ENCODE results near the gene CTNNBIP1. TPM values are rescaled to one million over a fixed set of nuclear protein-coding genes. Genes with fewer than 3 reads are reported as not detected.

CTNNBIP1 gene
- total RNA-seq, 1 experiment from 2014 or later = 17.1 TPM

- Histone ChIP-seq H3K27me3 (replicated peaks; ENCODE audit: control insufficient read depth, insufficient read depth, low read length) (no peaks in the 10 kb centered on the region), H3K4me3 (ENCODE audit: low read depth, low read length) (peak within 1 kb of the TSS; percentile 66), H3K36me3 (ENCODE audit: control insufficient read depth, insufficient read depth, low read length) (no peaks in the 10 kb centered on the region), H3K4me1 (no peaks in the 10 kb centered on the region), H3K9me3 (no peaks in the 10 kb centered on the region)
- Mint-ChIP-seq H3K27me3 (ENCODE audit: insufficient read depth, unreplicated experiment) (no peaks in the 10 kb centered on the region), H3K36me3 (ENCODE audit: insufficient read depth, unreplicated experiment) (peaks cover 18% of the 10 kb centered on the region), H3K4me3 (ENCODE audit: unreplicated experiment) (peak within 1 kb of the TSS; percentile 95), H3K27ac (ENCODE audit: unreplicated experiment) (peak within 1 kb of the TSS; percentile 98), H3K9me3 (ENCODE audit: unreplicated experiment) (no peaks in the 10 kb centered on the region), H3K4me1 (ENCODE audit: low read depth, unreplicated experiment) (peaks cover 4% of the 10 kb centered on the region)
- no TSS peak for BruUV-seq (replicated peaks)
- POLR2A ChIA-PET = interaction anchor here (0.6 to 2.2 kb wide), 6 partner anchors 25 to 268 kb away, joined by 3 to 10 read pairs (median 4); partner anchors contain the start of genes KIF1B and UBE4B
- CTCF ChIA-PET = interaction anchor here (1.0 to 1.2 kb wide), 5 partner anchors 32 to 210 kb away, joined by 3 to 6 read pairs (median 4); no protein-coding TSS in a partner anchor
- DNase-seq = peak; percentile 92 to 93
- no peak for TF ChIP-seq CTCF (IDR thresholded peaks at IDR 0.05; ENCODE audit: insufficient read depth in 1 of 2, low read depth in 1 of 2, low read length in 1 of 2, severe bottlenecking in 1 of 2, unreplicated experiment in 1 of 2)
- intact Hi-C loops (cut with micrococcal nuclease; ENCODE audit: unreplicated experiment) = loop anchor here (1.0 to 2.0 kb wide), 3 partner anchors 32 to 89 kb away; partner anchors contain the start of genes CTNNBIP1 and UBE4B
Measured at GRCh38 chr1:9942939-9943788, 33.1 kb upstream of the CTNNBIP1 start, which contains the start of the genes LZIC and NMNAT1. Gene LZIC (minus strand): TSS chr1:9943391. CDS start chr1:9936619, 6,772 bp downstream. Gene NMNAT1 (plus strand): TSS chr1:9943475. CDS start chr1:9972074, 28,599 bp downstream.

- peaks cover 18% of the 10 kb centered on the region for H3K36me3 Mint-ChIP-seq (ENCODE audit: insufficient read depth, unreplicated experiment)
- peaks cover 4% of the 10 kb centered on the region for H3K4me1 Mint-ChIP-seq (ENCODE audit: low read depth, unreplicated experiment)
- intact Hi-C loops (cut with micrococcal nuclease; ENCODE audit: unreplicated experiment) = loop anchor here (1.0 to 2.0 kb wide), 2 partner anchors 32 to 67 kb away; partner anchors contain the start of gene CTNNBIP1
- ChIA-PET POLR2A (interaction anchor here (1.6 to 2.2 kb wide), 2 partner anchors 32 to 91 kb away, joined by 6 to 10 read pairs; partner anchors contain the start of gene UBE4B), CTCF (interaction anchor here (1.1 kb wide), 1 partner anchor 92 kb away, joined by 4 read pairs; no protein-coding TSS in a partner anchor)
- peak in 1 of 2 experiments; percentile 31 for DNase-seq
- H3K4me3 Mint-ChIP-seq (ENCODE audit: unreplicated experiment) = peak overlapping the region; percentile 95
- no peaks in the 10 kb centered on the region for H3K27me3 ChIP-seq (replicated peaks; ENCODE audit: control insufficient read depth, insufficient read depth, low read length)
- no peaks in the 10 kb centered on the region for H3K4me1 ChIP-seq
- H3K9me3 Mint-ChIP-seq (ENCODE audit: unreplicated experiment) = no peaks in the 10 kb centered on the region
- peak overlapping the region; percentile 98 for H3K27ac Mint-ChIP-seq (ENCODE audit: unreplicated experiment)
- H3K9me3 ChIP-seq = no peaks in the 10 kb centered on the region
- BruUV-seq (replicated peaks) = TSS peak; percentile 80
- H3K4me3 ChIP-seq (ENCODE audit: low read depth, low read length) = peak overlapping the region; percentile 66
- H3K36me3 ChIP-seq (ENCODE audit: control insufficient read depth, insufficient read depth, low read length) = no peaks in the 10 kb centered on the region
- TF ChIP-seq CTCF (IDR thresholded peaks at IDR 0.05; ENCODE audit: insufficient read depth in 1 of 2, low read depth in 1 of 2, low read length in 1 of 2, severe bottlenecking in 1 of 2, unreplicated experiment in 1 of 2) = peak; percentile 28 to 41
- no peaks in the 10 kb centered on the region for H3K27me3 Mint-ChIP-seq (ENCODE audit: insufficient read depth, unreplicated experiment)
Measured at GRCh38 chr1:9942399-9942938, 32.4 kb upstream of the CTNNBIP1 start.

All from Caco-2 (cell line).